HG03108 (cell line): Measurements from ENCODE around the gene NDUFB2.
"Not testable (repeated sequence)": the region's sequence is repeated elsewhere in the genome, so short reads cannot be mapped to it uniquely, and the experiment has no call there.

Experiments used
- ATAC-seq: cut with Tn5 transposase; IDR thresholded peaks from one replicate; pipeline ENCODE4 v1.9.1; 2021; ENCODE audit warnings: moderate library complexity; ENCODE audit not compliant: unreplicated experiment

The NDUFB2 gene

DNA sequence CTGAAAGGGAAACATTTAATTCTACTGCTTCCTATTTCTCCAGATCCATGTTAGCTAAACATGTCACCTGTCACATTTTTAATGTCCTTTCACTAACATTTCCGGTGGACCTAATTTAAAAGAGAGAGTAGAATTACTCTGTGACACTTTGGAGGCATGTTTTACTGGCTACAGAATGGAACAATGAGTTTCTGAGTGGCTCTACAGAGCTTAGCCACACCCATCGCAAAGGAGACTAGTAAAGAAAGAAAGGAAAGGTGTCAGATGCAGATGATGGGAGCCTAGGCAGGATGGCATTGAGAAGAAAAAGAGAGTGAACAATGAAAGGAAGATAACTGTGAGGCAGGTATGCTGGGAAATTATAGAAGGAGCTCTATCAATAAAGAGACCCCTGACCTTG, 35.9 kb downstream of the NDUFB2 start:
- ATAC-seq, result no peak

DNA sequence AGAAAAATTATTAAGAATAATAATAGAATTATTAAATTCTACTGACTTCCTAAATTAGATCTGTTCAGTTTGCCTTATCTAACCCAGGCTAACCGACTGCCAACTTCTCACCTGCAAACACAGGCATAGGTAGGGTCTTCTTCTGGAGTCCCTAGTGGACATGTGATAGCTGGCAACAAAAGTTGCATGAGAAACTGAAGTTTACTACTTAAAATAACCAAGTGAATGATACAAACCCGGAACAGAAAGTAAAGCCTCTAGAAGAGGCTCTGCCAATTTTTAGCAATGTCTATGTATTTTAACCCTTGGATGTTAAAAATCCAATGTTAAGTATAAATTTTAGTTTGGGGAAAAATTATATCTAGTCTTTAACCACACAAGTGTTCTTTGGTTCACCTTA, 37.6 kb downstream of the NDUFB2 start:
- ATAC-seq, result no peak

DNA sequence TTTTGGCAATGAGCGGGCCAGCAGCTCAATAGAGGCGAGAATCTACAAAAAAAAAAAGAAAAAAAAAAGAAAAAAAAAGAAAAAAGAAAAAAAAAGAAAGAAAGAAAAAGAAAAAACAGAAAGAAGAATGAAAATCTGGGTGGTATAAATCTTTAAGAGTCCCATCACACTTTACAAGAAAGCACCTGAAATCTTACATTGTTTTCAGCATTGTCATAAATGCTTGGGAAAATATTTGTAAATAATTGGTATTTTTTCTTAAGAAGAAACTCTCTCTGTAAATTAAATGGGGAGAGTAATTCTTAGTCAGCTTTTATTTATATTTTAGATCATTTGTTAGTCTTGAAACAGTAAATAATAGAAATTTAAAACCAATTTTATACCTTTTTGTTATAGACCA, 38.2 kb downstream of the NDUFB2 start:
- ATAC-seq, result no peak

DNA sequence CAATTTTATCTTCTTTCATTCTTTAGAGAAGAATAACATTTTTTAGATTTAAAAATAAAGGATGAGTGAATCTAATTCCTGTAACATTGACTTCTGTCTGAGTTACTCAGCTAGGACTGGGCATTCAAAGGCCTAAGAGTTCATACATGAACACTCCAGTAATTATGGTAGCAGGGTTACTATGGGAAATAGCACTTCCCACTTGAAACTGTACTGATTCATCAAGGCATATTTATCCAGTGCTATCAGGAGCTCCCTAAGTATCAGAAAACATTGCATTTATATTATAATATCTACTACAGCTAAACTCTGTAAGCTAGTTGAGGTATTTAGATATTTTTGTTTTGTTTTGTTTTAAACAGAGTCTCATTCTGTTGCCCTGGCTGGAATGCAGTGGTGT, 41.8 kb downstream of the NDUFB2 start:
- no peak for ATAC-seq

DNA sequence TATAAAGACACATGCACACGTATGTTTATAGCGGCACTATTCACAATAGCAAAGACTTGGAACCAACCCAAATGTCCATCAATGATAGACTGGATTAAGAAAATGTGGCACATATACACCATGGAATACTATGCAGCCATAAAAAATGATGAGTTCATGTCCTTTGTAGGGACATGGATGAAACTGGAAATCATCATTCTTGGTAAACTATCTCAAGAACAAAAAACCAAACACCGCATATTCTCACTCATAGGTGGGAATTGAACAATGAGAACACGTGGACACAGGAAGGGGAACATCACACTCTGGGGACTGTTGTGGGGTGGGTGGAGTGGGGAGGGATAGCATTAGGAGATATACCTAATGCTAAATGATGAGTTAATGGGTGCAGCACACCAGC, 46.7 kb downstream of the NDUFB2 start:
- ATAC-seq, result not testable (repeated sequence)

DNA sequence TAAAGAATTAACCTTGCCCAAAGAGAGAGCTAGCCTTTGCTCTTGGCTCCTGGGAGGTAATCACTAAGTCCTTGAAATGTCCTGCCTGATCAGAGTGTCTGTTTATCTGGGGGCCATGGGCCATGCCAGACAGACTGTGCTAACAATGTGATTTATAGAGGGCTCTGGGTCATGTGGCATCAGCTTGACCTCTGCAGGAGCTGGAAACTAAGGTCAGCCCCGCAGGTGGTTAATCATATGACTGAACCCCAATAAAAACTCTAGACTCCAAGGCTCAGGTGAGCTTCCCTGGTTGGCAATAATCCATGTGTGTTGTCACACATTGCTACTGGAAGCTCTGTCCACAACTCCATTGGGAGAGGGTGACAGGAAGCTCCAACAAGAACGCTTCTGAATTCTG, 47.5 kb downstream of the NDUFB2 start:
- no peak for ATAC-seq

DNA sequence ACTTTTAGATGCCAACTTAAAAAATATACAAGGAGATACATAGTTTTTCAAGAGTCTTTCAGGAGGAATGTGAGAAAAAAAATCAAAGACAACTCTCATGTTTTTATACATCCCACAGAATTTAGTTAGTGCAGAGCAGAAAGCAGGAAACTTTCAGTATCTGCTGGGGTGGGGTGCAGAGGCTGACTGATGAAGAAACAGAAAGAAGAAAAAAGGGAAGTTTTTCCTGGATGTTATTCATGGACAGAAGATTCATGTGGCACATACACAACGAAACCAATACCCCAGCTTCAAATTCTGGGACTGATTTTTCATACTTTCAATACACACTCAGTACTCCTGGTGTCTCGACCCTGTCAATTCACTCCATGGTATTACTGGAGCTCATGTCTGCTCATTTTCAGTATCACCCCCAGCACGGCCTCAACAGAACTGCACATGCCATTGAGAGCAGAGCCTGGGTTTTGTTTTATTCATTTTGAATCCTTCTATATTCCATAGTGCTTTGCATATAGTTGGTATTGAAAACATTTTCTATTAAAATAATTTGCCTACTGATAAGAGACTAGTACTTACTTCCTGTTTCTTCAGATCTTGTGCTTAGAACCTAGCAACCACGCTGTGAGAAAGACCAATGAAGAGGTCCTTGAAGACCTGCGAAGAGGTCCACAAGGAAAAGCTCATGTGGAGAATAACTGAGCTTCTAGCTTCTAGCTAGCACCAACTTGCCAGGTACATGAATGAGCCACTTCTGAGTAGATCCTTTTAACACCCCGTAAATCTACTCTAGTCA, 49.0 kb downstream of the NDUFB2 start:
- no peak for ATAC-seq

DNA sequence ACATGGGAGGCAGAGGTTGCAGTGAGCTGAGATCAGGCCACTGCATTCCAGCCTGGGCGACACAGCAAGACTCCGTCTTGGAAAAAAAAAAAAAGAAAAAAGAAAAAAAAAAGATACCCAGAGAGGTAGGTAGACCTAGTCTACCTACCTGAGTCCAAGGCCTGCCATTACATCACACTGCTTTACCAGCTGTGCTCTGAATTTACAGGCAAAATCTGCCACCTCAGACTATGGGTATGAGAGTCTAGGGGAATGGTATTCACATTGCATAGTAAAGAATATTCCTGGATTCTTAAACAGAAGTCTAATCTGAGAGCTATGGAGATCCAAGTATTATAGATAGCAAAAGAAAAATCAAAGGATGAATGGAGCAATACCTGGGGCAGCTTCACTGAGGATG, 50.2 kb downstream of the NDUFB2 start:
- ATAC-seq, result no peak

DNA sequence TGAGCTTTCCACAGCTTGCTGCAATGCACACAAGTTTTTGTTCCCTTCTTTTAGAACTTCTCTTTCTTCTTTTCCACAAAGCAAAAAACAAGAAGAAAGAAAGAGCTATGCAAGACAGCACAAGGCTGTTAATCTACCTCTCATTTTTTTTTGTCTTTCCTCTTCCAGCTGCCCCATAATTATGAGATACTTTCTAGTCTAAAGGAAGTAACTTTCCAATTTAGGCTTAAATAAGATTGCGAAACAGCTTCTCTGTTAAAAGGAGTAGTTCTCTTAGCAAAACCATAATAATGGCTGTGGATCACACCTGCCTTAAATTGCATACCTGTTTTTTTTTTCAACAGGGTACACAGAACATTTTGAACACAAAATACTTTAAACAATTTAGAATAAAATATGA, 56.0 kb downstream of the NDUFB2 start:
- ATAC-seq, result no peak

DNA sequence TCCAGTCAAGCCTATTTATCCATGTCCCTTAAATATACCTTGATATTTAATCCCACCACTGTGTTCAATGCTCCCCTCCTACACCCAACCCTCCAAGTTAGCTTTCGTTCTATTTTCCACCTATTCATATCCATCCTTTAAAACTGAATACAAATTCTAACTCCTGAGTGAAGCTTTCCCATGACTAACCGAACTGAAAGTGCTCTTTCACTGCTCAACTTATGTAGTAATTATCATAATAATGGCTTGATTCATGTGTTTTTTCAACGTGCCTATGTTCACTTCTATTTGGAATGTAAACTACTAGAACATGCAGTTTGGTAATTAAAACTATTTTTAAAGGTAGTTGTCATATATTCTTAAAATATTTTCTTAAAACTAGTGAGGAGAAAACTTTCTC, 58.0 kb downstream of the NDUFB2 start:
- ATAC-seq, result no peak
